ENCODE measurements around the gene PRR16.

Gene PRR16

GRCh38 chr5:120516805-120517204 lies 52.7 kb downstream of the PRR16 start:
- peak; percentile 16 for DNase-seq (ENCODE audit: low spot score)

DNA sequence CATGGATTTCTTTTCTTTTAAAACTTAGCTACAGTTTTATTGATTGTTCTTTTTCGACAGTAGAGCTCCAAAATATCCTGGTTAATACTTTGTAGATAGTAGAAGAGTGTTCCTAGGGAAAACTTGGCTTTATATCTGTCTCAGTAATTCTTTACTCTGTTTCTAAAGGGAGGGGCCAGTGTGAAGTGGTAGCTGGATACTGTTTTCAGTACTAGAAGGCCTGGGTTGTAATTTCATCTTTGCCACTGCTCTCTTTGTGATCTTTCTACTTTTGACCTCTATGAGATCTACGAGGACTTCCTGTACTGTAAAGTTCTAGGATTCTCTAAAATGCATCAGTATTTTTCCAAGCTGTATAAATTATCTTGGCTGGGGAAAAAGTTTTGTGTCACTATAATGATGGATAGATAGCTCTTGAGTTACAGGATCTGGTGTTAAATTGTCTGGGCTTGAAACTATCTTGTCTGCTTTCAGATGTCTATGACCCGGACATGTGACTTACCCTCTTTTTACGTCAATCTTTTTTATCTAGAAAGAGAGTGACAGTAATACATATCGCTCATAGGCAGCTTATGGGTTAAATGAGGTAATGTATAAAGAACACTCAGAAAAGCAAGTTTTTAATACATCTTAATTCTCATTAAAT lies 53.6 kb downstream of the PRR16 start:
- DNase-seq (ENCODE audit: low spot score): no peak

DNA sequence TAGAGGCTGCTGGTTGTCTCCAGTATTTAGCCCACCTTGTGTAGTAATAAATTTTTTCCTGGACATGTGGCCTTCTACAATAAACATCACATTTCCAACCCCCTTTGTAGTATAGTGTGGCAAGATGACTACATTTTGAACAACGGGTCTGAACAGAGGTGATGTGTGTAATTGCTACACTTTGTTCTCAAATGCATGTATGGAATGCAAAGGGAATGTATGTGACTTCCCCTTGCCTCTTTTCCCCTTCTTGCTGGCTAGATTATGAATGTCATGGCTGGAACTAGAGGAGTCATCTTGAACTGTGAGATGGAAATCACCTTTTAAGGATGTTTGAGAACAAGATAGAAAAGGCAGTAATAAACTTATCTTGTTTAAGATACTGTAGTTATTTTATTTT lies 54.5 kb downstream of the PRR16 start:
- DNase-seq (ENCODE audit: low spot score): no peak

- DNase-seq (ENCODE audit: low spot score): no peak
Observed at GRCh38 chr5:120527251-120527650, 63.2 kb downstream of the PRR16 start.

- no peak for DNase-seq (ENCODE audit: low spot score)
Observed at GRCh38 chr5:120528609-120529008, 64.5 kb downstream of the PRR16 start.

- DNase-seq (ENCODE audit: low spot score): no peak
Observed at GRCh38 chr5:120529386-120529785, 65.3 kb downstream of the PRR16 start.

GRCh38 chr5:120531215-120531614 lies 67.1 kb downstream of the PRR16 start:
- no peak for DNase-seq (ENCODE audit: low spot score)

GRCh38 chr5:120532835-120533234 lies 68.7 kb downstream of the PRR16 start:
- DNase-seq (ENCODE audit: low spot score): no peak

- no peak for DNase-seq (ENCODE audit: low spot score)
Observed at GRCh38 chr5:120533581-120533980, 69.5 kb downstream of the PRR16 start.

DNA sequence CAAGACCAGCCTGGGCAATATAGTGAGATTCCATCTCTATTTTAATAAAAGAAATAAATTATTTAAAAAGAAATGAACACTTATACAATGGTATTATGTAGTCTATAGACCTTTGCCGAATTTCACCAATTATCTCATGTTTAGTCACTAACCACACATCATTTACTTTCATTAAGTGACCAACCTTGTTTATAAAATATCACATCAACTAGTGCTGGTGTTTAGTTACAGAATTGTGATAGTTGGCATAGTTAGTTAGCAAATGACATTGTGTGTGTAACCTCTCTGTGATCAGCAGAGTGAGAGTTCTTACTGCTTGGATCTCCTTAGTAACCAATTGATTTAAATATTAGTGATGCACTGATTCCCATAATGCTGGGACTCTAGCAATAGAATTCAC lies 71.8 kb downstream of the PRR16 start:
- DNase-seq (ENCODE audit: low spot score): no peak

DNA sequence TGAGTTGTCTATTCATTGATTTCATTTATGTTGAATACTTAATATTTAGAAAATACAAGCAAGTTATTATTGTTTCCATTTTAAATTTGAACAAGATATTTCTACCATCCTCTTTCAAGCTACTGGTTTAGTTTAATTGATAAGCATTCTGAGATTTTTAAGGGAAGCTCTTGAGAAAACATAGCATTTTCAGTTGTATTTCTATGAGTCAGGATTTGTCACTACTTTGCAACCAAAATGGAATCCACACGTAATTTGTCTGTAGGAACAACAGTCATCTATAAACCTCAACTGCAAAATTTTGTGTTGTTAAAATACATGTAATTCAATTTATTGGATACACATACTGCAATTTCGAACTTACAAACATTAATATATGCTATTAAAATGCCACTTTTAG lies 74.0 kb downstream of the PRR16 start:
- peak; percentile 8 for DNase-seq (ENCODE audit: low spot score)

DNA sequence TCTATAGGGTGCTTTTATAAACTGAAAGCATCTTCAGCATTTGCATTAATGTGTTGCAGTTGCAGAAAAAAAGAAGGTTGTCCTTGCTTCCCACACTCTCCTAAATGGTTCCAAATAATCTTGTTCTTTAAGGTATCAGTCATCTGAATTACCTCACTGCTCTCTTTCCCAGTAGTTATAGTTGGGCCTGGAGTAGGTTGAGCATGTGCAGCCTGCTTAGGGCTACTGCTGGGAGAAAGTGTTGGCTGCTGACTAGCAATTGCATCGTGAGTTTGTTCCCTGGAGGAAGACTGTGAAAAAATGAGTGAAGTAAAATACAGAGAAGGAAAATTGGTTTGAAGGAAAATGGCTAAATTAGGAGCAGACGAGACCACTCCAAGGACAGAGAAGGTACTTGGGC lies 74.5 kb downstream of the PRR16 start:
- DNase-seq (ENCODE audit: low spot score): no peak

DNA sequence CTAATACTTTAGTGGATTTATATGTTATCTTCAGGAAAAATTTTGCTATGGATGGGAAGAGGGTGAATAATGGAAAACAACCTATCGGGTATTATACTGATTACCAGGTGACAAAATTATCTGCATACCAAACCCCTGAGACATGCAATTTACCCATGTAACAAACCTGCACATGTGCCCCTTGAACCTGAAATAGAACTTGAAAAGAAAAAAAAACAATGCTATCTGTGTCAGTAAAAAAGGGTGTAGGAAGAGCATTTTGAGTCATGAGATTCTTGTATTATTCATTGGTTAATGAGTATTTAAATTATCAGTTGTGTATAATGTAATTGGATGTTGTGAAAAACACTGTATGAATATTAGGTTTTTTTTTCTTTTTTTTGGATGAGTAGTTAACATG lies 75.4 kb downstream of the PRR16 start:
- no peak for DNase-seq (ENCODE audit: low spot score)

DNA sequence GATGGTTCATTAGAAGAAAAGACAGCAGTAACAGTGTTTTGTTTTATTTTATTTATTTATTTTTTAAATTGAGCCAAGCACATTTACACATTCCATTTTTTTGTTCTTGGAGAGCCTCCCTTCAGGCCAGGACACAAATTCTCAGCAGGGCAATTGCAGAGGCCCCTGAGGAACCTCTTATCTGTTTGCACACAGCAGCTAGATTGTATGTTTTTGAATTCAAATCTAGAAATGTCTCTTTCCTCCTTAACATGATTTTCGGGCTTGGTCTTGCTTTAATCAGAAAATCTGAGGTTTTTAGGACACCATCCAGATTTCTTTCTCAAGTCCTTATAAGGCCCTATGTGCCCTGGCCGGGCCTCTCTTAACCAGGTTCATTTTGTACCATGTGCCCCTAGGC lies 76.0 kb downstream of the PRR16 start:
- DNase-seq (ENCODE audit: low spot score): no peak

GRCh38 chr5:120544043-120544442 lies 79.9 kb downstream of the PRR16 start:
- peak; percentile 5 for DNase-seq (ENCODE audit: low spot score)

- DNase-seq (ENCODE audit: low spot score): no peak
Observed at GRCh38 chr5:120545007-120545406, 80.9 kb downstream of the PRR16 start.

GRCh38 chr5:120545951-120546350 lies 81.9 kb downstream of the PRR16 start:
- DNase-seq (ENCODE audit: low spot score): no peak

DNA sequence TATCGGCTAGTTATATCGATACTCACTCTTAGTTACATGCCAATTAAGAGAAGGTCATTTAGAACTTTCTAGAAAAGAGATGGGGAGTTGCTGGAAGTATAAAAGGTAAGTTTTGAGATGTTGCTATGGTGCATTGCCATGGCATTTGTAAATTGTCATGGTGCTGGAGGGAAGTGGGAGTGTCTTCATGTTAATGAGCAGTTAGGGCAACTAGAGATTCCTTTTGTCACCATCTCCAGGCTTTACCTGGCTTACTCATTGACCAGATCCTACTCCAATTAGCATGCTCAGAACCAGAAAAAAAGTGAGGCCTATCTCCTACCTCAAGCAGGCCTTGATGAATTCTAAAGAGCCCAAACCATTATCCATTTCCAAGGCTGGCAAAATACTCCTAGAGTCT lies 82.8 kb downstream of the PRR16 start:
- DNase-seq (ENCODE audit: low spot score): no peak

DNA sequence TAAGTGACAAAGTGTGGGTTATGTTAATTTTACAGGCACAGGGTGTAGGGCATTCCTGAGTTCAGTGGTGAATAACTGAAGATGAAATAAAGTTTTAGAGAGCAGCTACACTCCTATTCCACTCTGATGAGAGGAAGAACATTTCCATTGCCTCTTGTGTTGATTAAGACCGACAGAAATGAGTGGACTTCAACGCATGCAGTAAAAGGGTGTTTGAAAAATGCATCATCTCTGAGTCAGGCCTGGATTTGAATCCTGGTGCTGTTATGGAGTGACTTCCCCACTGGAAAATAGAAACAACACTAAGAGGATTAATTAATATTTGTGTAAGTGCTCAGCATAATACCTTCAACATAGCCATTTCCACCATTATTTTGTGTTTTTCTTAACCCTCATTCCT lies 86.3 kb downstream of the PRR16 start:
- no peak for DNase-seq (ENCODE audit: low spot score)

DNA sequence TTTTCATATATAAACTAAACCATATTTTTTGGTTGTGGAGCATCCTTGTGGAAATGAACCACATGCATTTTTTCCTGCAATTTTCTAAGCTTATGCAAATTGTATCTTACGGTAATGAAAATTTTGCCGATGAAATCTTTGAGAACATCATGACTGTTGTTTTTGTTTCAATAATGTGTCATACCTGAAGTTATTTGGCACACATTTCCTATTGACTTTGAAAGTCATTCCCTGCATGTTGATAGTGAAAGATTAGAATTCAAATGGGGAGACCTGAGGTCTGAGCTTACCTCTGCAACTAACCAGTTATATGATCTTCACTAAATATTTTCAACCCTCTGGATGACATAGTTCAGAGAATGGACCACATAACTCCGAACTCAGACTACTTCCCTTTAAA lies 88.5 kb downstream of the PRR16 start:
- DNase-seq (ENCODE audit: low spot score): no peak

DNA sequence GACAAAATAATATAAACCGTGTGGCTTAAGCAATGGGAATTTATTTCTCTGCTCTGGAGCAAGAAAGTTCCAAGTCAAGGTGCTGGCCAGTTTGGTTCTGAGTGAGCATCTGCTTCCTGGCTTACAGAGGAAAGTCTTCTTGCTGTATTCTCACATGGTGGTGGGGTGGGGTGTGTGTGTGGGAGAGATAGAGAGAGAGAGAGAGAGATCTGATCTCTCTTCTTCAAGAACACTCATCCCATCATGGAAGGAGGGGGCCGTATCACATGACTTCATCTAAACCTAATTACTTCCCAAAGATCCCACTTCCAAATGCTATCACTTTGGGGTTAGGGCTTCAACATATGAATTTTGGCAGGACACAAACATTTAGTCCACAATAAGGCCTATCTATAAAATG lies 91.2 kb downstream of the PRR16 start:
- no peak for DNase-seq (ENCODE audit: low spot score)

GRCh38 chr5:120564013-120564412 lies 99.9 kb downstream of the PRR16 start:
- DNase-seq (ENCODE audit: low spot score): no peak

GRCh38 chr5:120567066-120567465 lies 103.0 kb downstream of the PRR16 start:
- DNase-seq (ENCODE audit: low spot score): no peak

DNA sequence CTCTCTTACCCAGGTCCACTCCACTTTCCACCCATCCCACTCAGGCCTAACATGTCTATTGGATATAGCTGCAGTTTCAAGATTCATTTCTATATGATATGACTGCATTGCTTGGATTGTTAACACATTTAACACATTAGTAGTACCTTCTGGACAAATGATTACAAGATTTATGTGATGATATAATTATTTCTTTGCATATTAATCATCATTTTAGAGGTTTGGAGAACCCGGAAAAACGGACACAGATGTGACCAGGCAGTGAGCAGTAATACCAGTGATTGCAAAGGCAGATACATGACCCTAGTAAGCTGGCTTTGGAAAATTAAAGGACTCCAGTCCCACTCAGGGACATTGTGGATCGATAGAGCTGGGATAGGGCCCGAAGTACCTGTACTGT lies 103.8 kb downstream of the PRR16 start:
- DNase-seq (ENCODE audit: low spot score): no peak

GRCh38 chr5:120568711-120569110 lies 104.6 kb downstream of the PRR16 start:
- DNase-seq (ENCODE audit: low spot score): peak; percentile 4
